HG03135 (cell line): ENCODE results near the gene OR51L1.
"Not testable (repeated sequence)": the region's sequence is repeated elsewhere in the genome, so short reads cannot be mapped to it uniquely, and the experiment has no call there.

Experiments used
- ATAC-seq: cut with Tn5 transposase; IDR thresholded peaks from one replicate; pipeline ENCODE4 v1.9.1; 2021; ENCODE audit warnings: mild to moderate bottlenecking, moderate library complexity; ENCODE audit not compliant: unreplicated experiment

OR51L1 gene, protein sequence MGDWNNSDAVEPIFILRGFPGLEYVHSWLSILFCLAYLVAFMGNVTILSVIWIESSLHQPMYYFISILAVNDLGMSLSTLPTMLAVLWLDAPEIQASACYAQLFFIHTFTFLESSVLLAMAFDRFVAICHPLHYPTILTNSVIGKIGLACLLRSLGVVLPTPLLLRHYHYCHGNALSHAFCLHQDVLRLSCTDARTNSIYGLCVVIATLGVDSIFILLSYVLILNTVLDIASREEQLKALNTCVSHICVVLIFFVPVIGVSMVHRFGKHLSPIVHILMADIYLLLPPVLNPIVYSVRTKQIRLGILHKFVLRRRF

DNA sequence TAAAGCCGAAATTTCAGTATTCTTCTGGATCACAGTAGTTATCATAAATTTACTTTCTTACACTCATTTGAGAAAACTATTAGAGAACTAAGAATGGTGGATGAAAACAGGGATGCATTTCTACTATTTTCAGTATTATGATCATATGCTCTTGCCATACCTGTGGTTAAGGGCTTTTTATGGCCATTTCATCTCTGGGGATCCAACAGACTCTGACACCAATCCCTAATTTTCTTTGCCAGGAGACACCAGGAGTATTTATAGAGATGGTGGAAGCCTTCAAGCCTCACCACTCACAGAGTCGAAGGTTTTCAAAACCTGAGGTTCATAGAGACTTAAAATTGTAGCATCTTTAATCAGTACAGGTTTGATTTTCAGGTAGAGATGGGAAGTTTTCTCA is at the start of gene OR51L1:
OR51L1 (plus strand) TSS at position 301 of the 400 bp plus-strand sequence. CDS start 4,132 bp downstream, outside the sequence.
- no peak for ATAC-seq

GRCh38 chr11:4947505-4947904 is 47.1 kb upstream of the OR51L1 start, which contains the start of gene OR51A4:
Gene OR51A4, minus strand, starts transcription at chr11:4947605. Its CDS starts 505 bp downstream, at chr11:4947100.
- no peak for ATAC-seq

DNA sequence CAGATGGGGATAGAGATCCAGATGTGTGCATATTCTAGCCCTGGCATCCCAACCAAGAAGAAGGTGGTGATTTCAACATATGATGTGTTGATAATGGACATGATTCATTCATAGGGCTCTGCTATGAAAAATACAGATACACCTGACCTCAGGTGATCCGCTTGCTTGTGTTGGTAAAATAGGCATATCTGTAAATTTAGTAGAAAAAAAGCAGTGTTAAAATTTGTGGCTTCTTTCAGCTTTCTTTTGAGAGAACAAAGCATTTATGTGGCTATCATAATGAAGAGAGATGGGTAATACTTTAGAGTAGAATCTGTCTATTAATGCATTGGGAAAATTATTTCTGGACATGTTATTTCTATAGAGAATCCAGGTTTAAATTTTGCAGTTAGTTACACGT is 39.0 kb upstream of the OR51L1 start, which contains the start of gene OR51A2:
OR51A2 (minus strand) TSS at position 101 of the 400 bp plus-strand sequence; CDS start at position 101, 0 bp downstream.
- not testable (repeated sequence) for ATAC-seq

DNA sequence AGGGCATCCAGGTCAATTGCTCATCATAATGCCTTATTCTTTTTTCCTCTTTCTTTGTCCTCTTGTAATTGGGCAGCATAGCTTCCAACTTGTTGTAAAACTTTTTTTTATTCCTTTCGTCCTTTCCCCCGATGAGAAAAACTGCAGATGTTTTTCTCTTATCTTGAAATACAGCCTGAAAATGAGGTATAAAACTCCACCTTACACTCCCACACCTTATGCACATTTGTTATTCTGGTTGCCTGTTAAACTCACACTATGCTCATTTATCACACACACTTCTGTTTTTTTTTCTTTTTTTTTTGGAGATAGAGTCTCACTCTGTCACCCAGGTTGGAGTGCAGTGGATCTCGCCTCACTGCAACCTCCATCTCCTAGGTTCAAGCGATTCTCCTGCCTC is 37.3 kb upstream of the OR51L1 start:
- no peak for ATAC-seq

DNA sequence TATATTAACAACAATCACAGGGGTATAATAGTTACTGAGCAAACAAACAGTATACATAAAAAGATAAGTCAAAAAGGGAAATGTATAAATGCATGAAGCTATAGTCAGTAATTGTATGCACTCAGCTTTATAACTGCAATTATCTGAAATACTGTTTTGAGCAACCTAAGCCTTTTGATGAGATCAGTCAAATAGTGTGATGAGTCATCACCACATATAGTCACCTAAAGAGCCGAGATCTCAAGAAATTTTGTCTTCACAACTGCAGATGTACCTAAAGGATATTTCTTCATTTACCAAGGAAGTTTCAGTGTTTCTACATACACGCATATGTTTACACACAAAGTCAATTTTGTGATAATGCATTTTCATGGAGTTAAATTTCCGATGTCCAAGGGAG is 33.8 kb upstream of the OR51L1 start:
- no peak for ATAC-seq

GRCh38 chr11:4962816-4963215 is 31.8 kb upstream of the OR51L1 start:
- ATAC-seq = no peak

DNA sequence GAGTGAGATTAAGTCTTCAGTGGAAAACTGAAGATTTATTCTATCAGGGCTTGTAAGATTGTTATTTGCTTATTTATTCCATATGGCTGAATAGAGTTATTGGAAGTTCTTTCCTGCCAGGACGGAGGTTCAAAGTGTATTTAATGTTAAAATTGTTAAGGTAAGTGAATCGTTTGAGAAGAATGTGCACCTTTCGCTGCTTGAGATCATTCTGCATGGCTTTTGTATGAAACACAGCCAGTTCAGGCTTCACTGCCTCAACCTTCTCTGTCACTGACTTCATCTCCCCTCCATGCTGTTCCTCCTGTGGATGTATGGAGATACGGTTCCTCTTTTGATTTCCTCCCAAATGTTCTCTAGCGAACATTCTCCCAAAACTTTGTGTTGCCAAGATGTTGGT is 19.2 kb upstream of the OR51L1 start:
- ATAC-seq = no peak

DNA sequence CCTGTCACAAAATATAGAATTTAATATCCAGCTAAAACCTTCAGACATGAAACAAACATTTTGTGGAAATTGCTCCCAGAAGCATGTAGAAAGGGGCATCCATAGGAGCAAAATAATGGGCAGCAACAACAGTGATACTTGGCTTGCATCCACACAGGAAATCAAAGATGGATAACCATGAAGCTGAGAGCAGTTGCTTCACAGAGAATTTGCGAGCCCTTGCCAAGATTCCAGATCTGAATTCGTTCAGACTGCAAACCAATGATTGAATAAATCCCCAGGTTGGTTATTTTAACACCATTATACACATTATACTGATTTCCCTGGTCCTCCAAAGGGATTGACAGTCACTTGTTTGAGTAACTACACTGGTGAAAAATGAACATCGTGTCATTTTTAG is 15.6 kb upstream of the OR51L1 start:
- ATAC-seq = no peak

DNA sequence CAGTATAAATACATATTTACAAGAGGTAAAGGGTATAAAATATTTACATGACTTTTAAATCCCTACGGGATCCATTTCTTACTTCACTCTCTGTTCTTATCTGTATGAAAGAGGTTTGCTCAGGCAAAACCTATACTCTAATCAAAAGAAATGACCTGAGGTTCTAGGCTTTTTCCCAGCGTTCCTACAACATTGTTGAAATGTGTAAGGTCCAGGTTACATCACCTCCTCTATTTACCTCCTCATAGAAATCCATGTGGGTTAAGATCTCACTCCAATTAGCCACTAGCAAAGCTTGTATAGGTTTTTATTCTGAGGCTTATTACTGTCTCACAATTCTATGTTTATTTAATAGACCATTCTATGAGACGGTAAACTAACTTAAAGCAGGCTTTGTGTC is 12.0 kb upstream of the OR51L1 start:
- ATAC-seq = no peak

DNA sequence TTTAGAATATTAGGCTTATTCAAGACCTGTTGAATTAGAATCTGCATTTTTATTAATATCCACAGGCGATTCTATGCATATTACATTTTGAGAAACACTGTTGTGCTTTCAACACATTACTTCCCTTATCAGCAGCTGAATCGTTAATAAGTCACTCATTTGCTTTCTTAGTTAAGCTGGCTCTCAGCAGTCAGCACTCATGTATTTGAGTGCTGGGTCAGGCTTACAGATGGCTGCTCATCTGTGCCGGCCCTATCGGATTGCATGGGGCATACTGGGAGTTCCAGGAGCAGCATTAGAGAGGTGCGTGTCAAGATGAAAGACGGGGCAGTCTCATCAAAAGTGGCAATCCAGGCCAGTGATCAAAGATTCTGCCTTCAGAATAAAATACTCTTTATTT is 10.8 kb upstream of the OR51L1 start:
- no peak for ATAC-seq

DNA sequence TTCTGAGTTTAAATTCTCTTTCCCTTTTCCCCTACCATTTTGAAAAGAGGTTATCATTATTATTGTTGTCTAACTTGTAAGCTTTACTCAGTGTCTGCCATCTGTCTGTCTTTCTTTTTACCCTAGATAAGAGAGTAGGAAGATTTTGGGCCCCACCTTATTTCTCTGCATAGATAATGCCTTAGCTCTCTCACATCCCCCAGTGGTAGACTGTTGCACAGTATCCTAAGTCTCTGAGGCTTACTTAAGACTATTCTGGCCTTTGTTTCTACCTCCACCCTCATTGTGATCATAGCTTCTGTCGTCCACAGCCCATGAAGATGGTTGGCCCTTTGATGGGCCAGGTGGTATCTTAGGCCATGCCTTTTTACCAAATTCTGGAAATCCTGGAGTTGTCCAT is 3.6 kb upstream of the OR51L1 start:
- no peak for ATAC-seq

DNA sequence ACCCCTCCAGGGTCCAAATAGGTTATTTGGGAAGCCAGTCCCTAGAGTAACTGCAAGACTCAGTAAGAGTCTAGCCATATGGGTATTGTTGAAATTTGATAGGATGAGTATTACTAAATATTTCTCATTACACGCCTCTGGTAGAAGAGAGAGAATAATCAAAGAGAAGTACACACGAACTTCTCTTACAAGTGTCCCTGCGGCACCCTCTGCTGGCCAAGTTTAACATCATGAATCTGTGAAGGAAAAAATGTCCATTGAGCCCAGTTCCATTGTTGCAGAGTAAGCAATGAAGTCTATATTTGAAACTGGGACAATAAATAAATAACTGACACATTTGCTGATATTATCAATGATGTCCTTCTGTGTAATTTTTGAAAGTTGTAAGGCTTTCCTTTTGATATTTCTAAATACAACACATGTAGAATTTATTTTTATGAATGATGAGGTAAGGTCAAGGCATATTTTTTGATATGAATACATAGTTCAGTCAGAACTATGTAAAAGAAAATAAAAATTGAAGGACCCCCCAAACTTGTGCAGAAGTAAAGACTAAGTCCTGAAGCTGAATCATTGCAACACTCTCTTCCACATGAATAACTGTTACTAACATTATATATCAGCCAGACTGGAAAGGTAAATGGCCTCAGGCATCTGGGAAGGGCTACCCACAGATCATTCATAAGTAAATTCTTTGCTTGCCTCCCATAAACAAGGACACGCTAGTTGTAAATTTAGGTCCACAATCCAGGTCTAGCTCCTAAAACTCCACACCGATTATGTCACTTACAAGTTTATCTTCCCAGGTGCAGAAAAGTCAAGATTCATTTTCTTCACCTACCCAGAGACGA is 10.0 kb downstream of the OR51L1 start:
- no peak for ATAC-seq

GRCh38 chr11:5007561-5007960 is 12.9 kb downstream of the OR51L1 start:
- no peak for ATAC-seq

DNA sequence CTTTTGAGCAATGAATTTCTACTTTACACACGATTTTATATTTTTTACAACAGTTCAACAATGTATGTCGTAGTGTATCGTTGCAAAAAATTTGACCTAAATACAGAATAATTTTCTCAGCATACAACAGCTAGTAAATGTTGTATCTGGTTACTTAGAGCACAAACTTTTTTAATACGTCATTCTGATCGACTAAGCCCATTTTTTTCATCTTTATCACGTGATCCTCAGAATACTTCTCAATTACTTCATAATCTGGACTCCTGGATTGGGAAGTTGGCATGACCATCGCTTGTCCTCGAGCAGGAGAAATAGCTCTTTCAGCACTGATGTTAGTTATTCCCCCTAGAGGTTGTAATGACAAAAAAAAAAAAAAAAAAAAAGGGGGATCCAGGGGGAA is 16.6 kb downstream of the OR51L1 start:
- no peak for ATAC-seq

GRCh38 chr11:5013012-5013411 is 18.4 kb downstream of the OR51L1 start:
- no peak for ATAC-seq

- no peak for ATAC-seq
Observed at GRCh38 chr11:5021996-5022395, 27.3 kb downstream of the OR51L1 start.

GRCh38 chr11:5036669-5037068 is 42.0 kb downstream of the OR51L1 start:
- no peak for ATAC-seq

DNA sequence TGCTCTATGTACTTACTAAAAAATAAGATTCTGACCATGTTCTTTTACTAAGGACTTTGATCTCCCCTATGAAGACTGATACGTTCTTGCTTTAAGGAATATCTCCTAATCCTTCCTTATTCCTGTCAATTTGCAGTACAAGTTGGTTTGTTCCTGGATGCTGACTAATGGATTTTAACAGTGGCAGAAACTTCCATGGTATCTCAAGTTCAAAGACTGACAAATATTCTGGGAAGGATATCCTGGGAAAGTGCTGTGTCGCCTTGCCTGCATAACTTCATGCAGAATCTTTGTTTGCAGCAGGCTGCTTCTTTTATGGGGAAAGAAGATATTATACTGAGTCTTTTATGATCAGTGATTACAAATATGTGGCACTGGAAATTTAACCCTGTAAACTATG is 43.3 kb downstream of the OR51L1 start:
- ATAC-seq = no peak

DNA sequence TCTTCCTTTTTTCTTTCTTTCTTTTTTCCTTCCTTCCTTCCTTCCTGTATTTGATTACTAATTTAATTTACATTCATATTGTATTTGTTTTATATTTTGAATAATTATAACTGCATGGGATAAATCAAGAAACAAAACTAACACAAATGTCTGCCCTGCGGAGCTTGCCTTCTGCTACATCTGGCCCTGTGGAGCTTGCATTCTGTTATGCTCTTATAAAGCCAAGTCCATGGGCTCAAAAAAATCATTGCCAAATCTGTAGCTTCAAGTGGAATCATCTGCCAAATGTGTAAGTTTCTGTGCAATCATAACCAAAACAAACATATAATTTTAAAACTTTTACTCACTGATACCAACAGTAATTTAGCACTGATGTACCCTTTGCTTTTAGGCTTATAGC is 43.7 kb downstream of the OR51L1 start:
- ATAC-seq = no peak

- no peak for ATAC-seq
Observed at GRCh38 chr11:5040876-5041275, 46.2 kb downstream of the OR51L1 start.

DNA sequence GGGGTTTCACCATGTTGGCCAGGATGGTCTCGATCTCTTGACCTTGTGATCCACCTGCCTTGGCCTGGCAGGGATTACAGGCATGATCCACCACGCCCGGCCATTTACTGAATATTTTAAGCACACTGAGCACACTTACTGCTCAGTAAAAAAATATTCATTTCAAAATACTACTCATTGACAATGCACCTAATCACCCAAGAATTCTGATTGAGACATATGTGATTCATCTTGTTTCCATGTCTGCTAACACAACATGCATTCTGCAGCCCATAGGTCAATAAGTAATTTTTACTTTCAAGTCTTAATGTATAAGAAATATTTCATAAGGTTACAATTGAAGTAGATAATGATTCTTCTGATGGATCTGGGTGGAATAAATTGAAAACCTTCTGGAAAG is 47.4 kb downstream of the OR51L1 start:
- ATAC-seq = no peak

GRCh38 chr11:5043380-5043779 is 48.7 kb downstream of the OR51L1 start:
- ATAC-seq = no peak
